HCT116 (cell line): ENCODE measurements around the gene PRRT3. TPM values are rescaled to one million over a fixed set of nuclear protein-coding genes. Genes with fewer than 3 reads are reported as not detected.

ENCODE experiments used
- ATAC-seq: fragments of 200-7000 bp; cut with Tn5 transposase; 2 replicates; pipeline ENCODE4 v1.9.1; 2020; ENCODE audit warnings: mild to moderate bottlenecking, moderate library complexity
- BruUV-seq: library from RNA; stranded (reverse); fragments of 400-500 nt; replicated peaks from 2 replicates; lab custom pipeline; 2021; lab: Mats Ljungman, UMichigan
- CTCF ChIA-PET: fragments of 300-600 bp; sonication (Branson Sonifier 250); formaldehyde crosslinking; loops from one replicate; lab custom pipeline; 2021; ENCODE audit warnings: antibody characterized with exemption; lab: Charles Lee
- POLR2A ChIA-PET: fragments of 300-600, 350-600 bp; sonication (Branson Sonifier 250); formaldehyde crosslinking; loops from one replicate; lab custom pipeline; 2021; ENCODE audit warnings: antibody characterized with exemption; lab: Charles Lee
- RAD21 ChIA-PET, 2 experiments: fragments of 300-600 bp; sonication (Branson Sonifier 250); formaldehyde crosslinking; loops; one replicate each; lab custom pipeline; 2023; ENCODE audit warnings: low total read pairs in 2 of 2; ENCODE audit not compliant: uncharacterized antibody in 2 of 2, unreplicated experiment in 2 of 2, low non-redundant PET in 1 of 2; lab: Charles Lee
- DNase-seq: peaks from one replicate; pipeline ENCODE4 v3.0.0-alpha.2; 2010; ENCODE audit warnings: low read depth, low spot score
- H2AFZ ChIP-seq: fragments of 200-600 bp; shearing (Covaris generic), sonication (generic); 2 replicates; pipeline ENCODE4 v1.6.1; 2017; ENCODE audit warnings: low read depth, mixed run types, mixed read lengths, antibody characterized with exemption, low read length; ENCODE audit not compliant: poor library complexity, severe bottlenecking
- H3K27ac ChIP-seq: 2 replicates; pipeline ENCODE4 v1.5.1; 2012; ENCODE audit warnings: low read depth, low read length
- H3K27me3 ChIP-seq: fragments of 200-600 bp; sonication (generic); 2 replicates; pipeline ENCODE4 v1.6.1; 2016; ENCODE audit warnings: mixed run types, low read length, mixed read lengths; ENCODE audit not compliant: insufficient read depth
- H3K36me3 ChIP-seq, 2 experiments: fragments of 200-500 bp in 1 of 2; fragments of 200-600 bp in 1 of 2; sonication (Bioruptor generic) in 1 of 2; sonication (generic) in 1 of 2; 2 replicates each; pipeline versions ENCODE4 v1.5.1 to v1.6.1; 2014 to 2016; ENCODE audit warnings: low read length in 2 of 2, inconsistent platforms in 1 of 2, mixed read lengths in 1 of 2, mixed run types in 1 of 2; ENCODE audit not compliant: insufficient read depth in 2 of 2, control insufficient read depth in 1 of 2
- H3K4me1 ChIP-seq, 2 experiments: fragments of 200-600 bp in 1 of 2; sonication (generic) in 1 of 2; 2 replicates each; pipeline versions ENCODE4 v1.5.1 to v1.6.1; 2012 to 2017; ENCODE audit warnings: low read length in 2 of 2, inconsistent platforms in 1 of 2, mild to moderate bottlenecking in 1 of 2, mixed read lengths in 1 of 2, mixed run types in 1 of 2, moderate library complexity in 1 of 2; ENCODE audit not compliant: insufficient read depth in 2 of 2, control insufficient read depth in 1 of 2
- H3K4me2 ChIP-seq: fragments of 200-600 bp; sonication (generic); 2 replicates; pipeline ENCODE4 v1.6.1; 2017; ENCODE audit warnings: mixed run types, low read length, mixed read lengths
- H3K4me3 ChIP-seq, 2 experiments: fragments of 200-600 bp in 1 of 2; sonication (generic) in 1 of 2; replicated peaks in 1 of 2; 2 replicates each; pipeline ENCODE4 v1.5.1; 2011 to 2016; ENCODE audit warnings: low read length in 2 of 2, control low read depth in 1 of 2, low read depth in 1 of 2, mild to moderate bottlenecking in 1 of 2, mixed read lengths in 1 of 2, mixed run types in 1 of 2
- H3K79me2 ChIP-seq: fragments of 200-600 bp; sonication (generic); 2 replicates; pipeline ENCODE4 v1.6.1; 2017; ENCODE audit warnings: mild to moderate bottlenecking, mixed run types, low read length, moderate library complexity, mixed read lengths; ENCODE audit not compliant: insufficient read depth
- H3K9ac ChIP-seq: fragments of 200-600 bp; sonication (generic); 2 replicates; pipeline ENCODE4 v1.6.1; 2016; ENCODE audit warnings: low read length, mixed read lengths
- H3K9me2 ChIP-seq: fragments of 200-600 bp; sonication (generic), shearing (Covaris generic); 2 replicates; pipeline ENCODE4 v1.6.1; 2017; ENCODE audit warnings: mixed run types, mild to moderate bottlenecking, moderate library complexity; ENCODE audit not compliant: insufficient read depth
- H3K9me3 ChIP-seq, 2 experiments: fragments of 200-500 bp in 1 of 2; fragments of 200-600 bp in 1 of 2; sonication (Bioruptor generic) in 1 of 2; sonication (generic) in 1 of 2; 2 replicates each; pipeline ENCODE4 v1.6.1; 2014 to 2017; ENCODE audit warnings: low read length in 2 of 2, mixed read lengths in 2 of 2, inconsistent platforms in 1 of 2, low read depth in 1 of 2, mild to moderate bottlenecking in 1 of 2, mixed run types in 1 of 2, moderate library complexity in 1 of 2; ENCODE audit not compliant: control insufficient read depth in 1 of 2, insufficient read depth in 1 of 2
- H4K20me1 ChIP-seq: fragments of 200-600 bp; sonication (generic), shearing (Covaris generic); 2 replicates; pipeline ENCODE4 v1.6.1; 2017; ENCODE audit warnings: mixed run types, mild to moderate bottlenecking, moderate library complexity; ENCODE audit not compliant: insufficient read depth
- CTCF ChIP-seq, 3 experiments: fragments of 200-600 bp in 1 of 3; sonication (generic) in 1 of 3; IDR thresholded peaks in 2 of 3; conservative IDR thresholded peaks in 1 of 3; 2 replicates each; pipeline ENCODE4 v1.5.1; 2012 to 2017; ENCODE audit warnings: low read depth in 2 of 3, low read length in 2 of 3, antibody characterized with exemption in 1 of 3, borderline replicate concordance in 1 of 3, control low read depth in 1 of 3, mild to moderate bottlenecking in 1 of 3, mixed read lengths in 1 of 3, mixed run types in 1 of 3, moderate library complexity in 1 of 3; ENCODE audit not compliant: insufficient read depth in 1 of 3
- EGR1 ChIP-seq: IDR thresholded peaks from 2 replicates; pipeline ENCODE4 v1.6.1; 2012; ENCODE audit warnings: low read depth
- EZH2 ChIP-seq: fragments of 200-600 bp; sonication (generic); IDR thresholded peaks from 2 replicates; pipeline ENCODE4 v1.6.1; 2017; ENCODE audit warnings: antibody characterized with exemption, mixed run types
- EZH2phosphoT487 ChIP-seq: fragments of 200-600 bp; IDR thresholded peaks from 2 replicates; pipeline ENCODE4 v1.6.1; 2018; ENCODE audit warnings: antibody characterized with exemption, borderline replicate concordance
- JUND ChIP-seq: IDR thresholded peaks from 2 replicates; pipeline ENCODE4 v1.6.1; 2012
- MAX ChIP-seq: IDR thresholded peaks from 2 replicates; pipeline ENCODE4 v1.6.1; 2012
- RAD21 ChIP-seq: IDR thresholded peaks from 2 replicates; pipeline ENCODE4 v1.6.1; 2012; ENCODE audit warnings: low read depth, mild to moderate bottlenecking
- SP1 ChIP-seq: IDR thresholded peaks from 2 replicates; pipeline ENCODE4 v1.6.1; 2012; ENCODE audit warnings: low read depth
- SRF ChIP-seq: IDR thresholded peaks from 2 replicates; pipeline ENCODE4 v1.6.1; 2012; ENCODE audit warnings: low read depth
- intact Hi-C: fragments of 100-400 bp; cut with micrococcal nuclease; formaldehyde crosslinking; loops from 2 replicates; pipeline ENCODE4 v1.10.0; 2022
- total RNA-seq: library from RNA; stranded (reverse); gene quantifications from one replicate; pipeline ENCODE4 v1.2.1, GENCODE V29; 2021; ENCODE audit not compliant: unreplicated experiment

The PRRT3 gene
- total RNA-seq, 1 experiment from 2014 or later: 0.96 TPM

- CTCF ChIA-PET: interaction anchor here (6.2 kb wide), 1 partner anchor 15 kb away, joined by 65 read pairs; no protein-coding TSS in a partner anchor
- Histone ChIP-seq H3K79me2 (no peaks in the 10 kb centered on the region), H3K9ac (no peak overlapping the region), H3K4me3 (no peak overlapping the region), H3K9me3 (no peaks in the 10 kb centered on the region), H4K20me1 (no peaks in the 10 kb centered on the region), H3K27ac (no peak overlapping the region), H3K9me2 (no peaks in the 10 kb centered on the region), H3K4me2 (no peak overlapping the region), H3K36me3 (peaks cover 0 to 4% of the 10 kb centered on the region in 2 experiments; a peak in 1 of 4 replicates), H3K27me3 (no peaks in the 10 kb centered on the region), H3K4me1 (peaks cover 9 to 24% of the 10 kb centered on the region in 2 experiments), H2AFZ (no peak overlapping the region)
- no peak for ATAC-seq
- BruUV-seq: no TSS peak
- RAD21 ChIA-PET: no interaction called here
- POLR2A ChIA-PET: no interaction called here
- intact Hi-C loops: loop anchor here (5.0 kb wide), 3 partner anchors 39 to 214 kb away; partner anchors contain the start of genes JAGN1 and RPUSD3
- no peak for DNase-seq
- TF ChIP-seq SRF (no peak), SP1 (no peak), RAD21 (peak; percentile 41; the same call in 1 of the 2 replicates), EGR1 (no peak), MAX (no peak), CTCF (IDR thresholded peaks at IDR 0.05 in 2 of 3, conservative IDR thresholded peaks at IDR 0.05 in 1 of 3; ENCODE audit: borderline replicate concordance in 1 of 3, insufficient read depth in 1 of 3, low read depth in 2 of 3, low read length in 2 of 3) (peak in 1 of 3 experiments; percentile 23; a peak in 1 of 6 replicates), EZH2 (no peak), EZH2phosphoT487 (no peak), JUND (no peak)
Observed at GRCh38 chr3:9930804-9931418, 21.3 kb downstream of the PRRT3 start.
